ENCODE measurements around the gene PLCL2.

Gene PLCL2

DNA sequence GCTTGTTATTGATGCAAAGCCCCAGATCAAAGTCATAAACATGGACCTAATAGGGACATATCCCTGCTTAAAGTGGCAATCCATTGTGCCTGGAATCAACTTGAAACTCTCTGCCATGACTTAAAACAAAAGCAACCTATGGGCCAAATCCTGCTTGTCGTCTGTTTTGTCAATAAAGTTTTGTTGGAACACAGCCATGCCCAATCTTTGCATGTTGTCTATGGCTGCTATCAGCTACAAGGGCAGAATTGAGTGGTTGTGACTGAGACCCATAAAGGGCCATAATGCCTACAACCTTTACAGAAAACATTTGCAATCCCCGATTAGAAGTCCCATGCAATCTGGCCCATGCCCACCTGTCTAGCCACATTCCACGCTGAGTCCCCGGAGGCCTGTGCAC is 235.4 kb downstream of the PLCL2 start:
- Histone ChIP-seq H4K91ac (ENCODE audit: low read length) (no peak overlapping the region), H2BK15ac (ENCODE audit: low read depth, poor library complexity, severe bottlenecking) (no peak overlapping the region), H3K9me3 (ENCODE audit: control insufficient read depth, low read length) (peaks cover 11% of the 10 kb centered on the region), H2AK5ac (ENCODE audit: low read length, severe bottlenecking) (no peak overlapping the region), H3K4me3 (ENCODE audit: insufficient read depth in 1 of 2, low read depth in 1 of 2, low read length in 2 of 2) (no peak overlapping the region), H3K79me1 (replicated peaks; ENCODE audit: low read length, poor library complexity, severe bottlenecking) (no peaks in the 10 kb centered on the region), H3K23ac (ENCODE audit: low read length in 2 of 2) (no peak overlapping the region), H3K14ac (ENCODE audit: low read length in 2 of 2) (no peak overlapping the region), H3K4me1 (ENCODE audit: control insufficient read depth, insufficient read depth, low read depth, low read length) (no peaks in the 10 kb centered on the region), H2BK12ac (ENCODE audit: low read length in 2 of 2) (no peak overlapping the region), H3K4ac (ENCODE audit: low read depth in 1 of 2, low read length in 2 of 2) (no peak overlapping the region), H3K36me3 (ENCODE audit: control insufficient read depth in 1 of 2, insufficient read depth in 2 of 2, low read depth in 1 of 2, low read length in 2 of 2) (no peaks in the 10 kb centered on the region), H3K27ac (ENCODE audit: low read length, poor library complexity, severe bottlenecking) (no peak overlapping the region), H3K18ac (ENCODE audit: low read depth in 1 of 2, low read length in 2 of 2) (no peak overlapping the region), H2BK5ac (ENCODE audit: low read depth, low read length, poor library complexity, severe bottlenecking) (no peak overlapping the region), H3K4me2 (ENCODE audit: low read length, poor library complexity, severe bottlenecking) (no peak overlapping the region), H3K9ac (ENCODE audit: low read length) (no peak overlapping the region), H2BK120ac (ENCODE audit: low read depth, low read length) (no peak overlapping the region), H4K8ac (ENCODE audit: low read length) (no peak overlapping the region), H3K27me3 (ENCODE audit: control insufficient read depth in 1 of 2, insufficient read depth in 1 of 2, low read length in 2 of 2) (no peaks in the 10 kb centered on the region), H2AFZ (ENCODE audit: low read depth, low read length) (no peak overlapping the region)
- WGBS: 95% methylated on average over 4 of the region's 4 CpGs
- no peak for DNase-seq

DNA sequence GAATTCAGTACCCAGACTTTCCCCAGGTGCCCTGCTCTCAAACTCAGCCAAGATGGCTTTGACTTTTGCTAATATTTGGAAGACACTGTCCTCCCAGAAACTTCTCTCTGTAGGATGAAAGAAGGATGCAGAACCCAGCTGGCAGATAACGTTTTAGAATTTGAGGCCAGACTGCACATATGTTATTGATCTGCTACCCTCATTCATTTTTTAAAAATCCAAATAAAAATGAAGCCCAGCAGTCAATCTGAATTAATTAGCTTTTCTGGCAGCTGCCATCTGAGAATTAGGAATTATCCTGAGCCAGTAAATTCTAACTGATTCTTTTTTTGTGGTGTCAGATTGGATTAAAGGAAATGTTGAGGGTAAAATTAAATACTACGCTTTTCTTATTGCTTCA is 236.6 kb downstream of the PLCL2 start:
- H2AK5ac ChIP-seq (ENCODE audit: low read length, severe bottlenecking): no peak overlapping the region
- no peaks in the 10 kb centered on the region for H3K79me1 ChIP-seq (replicated peaks; ENCODE audit: low read length, poor library complexity, severe bottlenecking)
- H3K27me3 ChIP-seq (ENCODE audit: control insufficient read depth in 1 of 2, insufficient read depth in 1 of 2, low read length in 2 of 2): no peaks in the 10 kb centered on the region
- H2BK120ac ChIP-seq (ENCODE audit: low read depth, low read length): no peak overlapping the region
- no peak overlapping the region for H3K14ac ChIP-seq (ENCODE audit: low read length in 2 of 2)
- no peak overlapping the region for H3K18ac ChIP-seq (ENCODE audit: low read depth in 1 of 2, low read length in 2 of 2)
- H3K4me2 ChIP-seq (ENCODE audit: low read length, poor library complexity, severe bottlenecking): no peak overlapping the region
- no peak overlapping the region for H4K8ac ChIP-seq (ENCODE audit: low read length)
- no peak overlapping the region for H3K23ac ChIP-seq (ENCODE audit: low read length in 2 of 2)
- no peak overlapping the region for H2AFZ ChIP-seq (ENCODE audit: low read depth, low read length)
- no peak for DNase-seq
- no CpG with 5 or more reads among the region's 2 CpGs for WGBS
- no peak overlapping the region for H3K27ac ChIP-seq (ENCODE audit: low read length, poor library complexity, severe bottlenecking)
- no peak overlapping the region for H2BK15ac ChIP-seq (ENCODE audit: low read depth, poor library complexity, severe bottlenecking)
- H3K4me3 ChIP-seq (ENCODE audit: insufficient read depth in 1 of 2, low read depth in 1 of 2, low read length in 2 of 2): no peak overlapping the region
- H2BK12ac ChIP-seq (ENCODE audit: low read length in 2 of 2): no peak overlapping the region
- H3K36me3 ChIP-seq (ENCODE audit: control insufficient read depth in 1 of 2, insufficient read depth in 2 of 2, low read depth in 1 of 2, low read length in 2 of 2): no peaks in the 10 kb centered on the region
- H4K91ac ChIP-seq (ENCODE audit: low read length): no peak overlapping the region
- H3K4me1 ChIP-seq (ENCODE audit: control insufficient read depth, insufficient read depth, low read depth, low read length): no peaks in the 10 kb centered on the region
- peaks cover 11% of the 10 kb centered on the region for H3K9me3 ChIP-seq (ENCODE audit: control insufficient read depth, low read length)
- no peak overlapping the region for H3K4ac ChIP-seq (ENCODE audit: low read depth in 1 of 2, low read length in 2 of 2)
- no peak overlapping the region for H2BK5ac ChIP-seq (ENCODE audit: low read depth, low read length, poor library complexity, severe bottlenecking)
- H3K9ac ChIP-seq (ENCODE audit: low read length): no peak overlapping the region

DNA sequence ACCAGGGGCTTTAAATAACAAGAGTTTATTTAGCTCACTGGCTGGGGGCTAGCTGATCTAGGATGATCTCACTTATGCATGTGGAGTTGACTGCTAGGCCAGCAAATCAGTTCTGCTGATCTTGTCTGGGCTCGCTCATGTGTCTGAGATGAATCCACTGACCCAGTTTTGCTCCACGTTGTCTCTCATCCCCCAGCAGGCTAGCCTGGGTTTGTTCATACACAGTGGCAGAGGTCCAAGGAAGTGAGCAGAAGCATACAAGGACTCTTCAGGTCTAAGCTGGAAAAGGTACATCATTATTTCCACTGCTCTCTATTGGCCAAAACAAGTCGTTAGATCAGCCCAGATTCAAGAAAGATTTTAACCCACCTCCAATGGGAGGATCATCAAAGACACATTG is 238.0 kb downstream of the PLCL2 start:
- Histone ChIP-seq H3K4me1 (ENCODE audit: control insufficient read depth, insufficient read depth, low read depth, low read length) (no peaks in the 10 kb centered on the region), H4K91ac (ENCODE audit: low read length) (no peak overlapping the region), H3K79me1 (replicated peaks; ENCODE audit: low read length, poor library complexity, severe bottlenecking) (no peaks in the 10 kb centered on the region), H2BK120ac (ENCODE audit: low read depth, low read length) (no peak overlapping the region), H2BK15ac (ENCODE audit: low read depth, poor library complexity, severe bottlenecking) (no peak overlapping the region), H2BK12ac (ENCODE audit: low read length in 2 of 2) (no peak overlapping the region), H3K36me3 (ENCODE audit: control insufficient read depth in 1 of 2, insufficient read depth in 2 of 2, low read depth in 1 of 2, low read length in 2 of 2) (no peaks in the 10 kb centered on the region), H3K14ac (ENCODE audit: low read length in 2 of 2) (no peak overlapping the region), H3K23ac (ENCODE audit: low read length in 2 of 2) (no peak overlapping the region), H3K9ac (ENCODE audit: low read length) (no peak overlapping the region), H3K18ac (ENCODE audit: low read depth in 1 of 2, low read length in 2 of 2) (no peak overlapping the region), H4K8ac (ENCODE audit: low read length) (no peak overlapping the region), H2AK5ac (ENCODE audit: low read length, severe bottlenecking) (no peak overlapping the region), H3K4ac (ENCODE audit: low read depth in 1 of 2, low read length in 2 of 2) (no peak overlapping the region), H3K27me3 (ENCODE audit: control insufficient read depth in 1 of 2, insufficient read depth in 1 of 2, low read length in 2 of 2) (no peaks in the 10 kb centered on the region), H3K4me3 (ENCODE audit: insufficient read depth in 1 of 2, low read depth in 1 of 2, low read length in 2 of 2) (no peak overlapping the region), H3K4me2 (ENCODE audit: low read length, poor library complexity, severe bottlenecking) (no peak overlapping the region), H3K9me3 (ENCODE audit: control insufficient read depth, low read length) (peaks cover 11% of the 10 kb centered on the region), H2AFZ (ENCODE audit: low read depth, low read length) (no peak overlapping the region), H2BK5ac (ENCODE audit: low read depth, low read length, poor library complexity, severe bottlenecking) (no peak overlapping the region), H3K27ac (ENCODE audit: low read length, poor library complexity, severe bottlenecking) (no peak overlapping the region)
- 97% methylated on average over 2 of the region's 3 CpGs for WGBS
- no peak for DNase-seq

DNA sequence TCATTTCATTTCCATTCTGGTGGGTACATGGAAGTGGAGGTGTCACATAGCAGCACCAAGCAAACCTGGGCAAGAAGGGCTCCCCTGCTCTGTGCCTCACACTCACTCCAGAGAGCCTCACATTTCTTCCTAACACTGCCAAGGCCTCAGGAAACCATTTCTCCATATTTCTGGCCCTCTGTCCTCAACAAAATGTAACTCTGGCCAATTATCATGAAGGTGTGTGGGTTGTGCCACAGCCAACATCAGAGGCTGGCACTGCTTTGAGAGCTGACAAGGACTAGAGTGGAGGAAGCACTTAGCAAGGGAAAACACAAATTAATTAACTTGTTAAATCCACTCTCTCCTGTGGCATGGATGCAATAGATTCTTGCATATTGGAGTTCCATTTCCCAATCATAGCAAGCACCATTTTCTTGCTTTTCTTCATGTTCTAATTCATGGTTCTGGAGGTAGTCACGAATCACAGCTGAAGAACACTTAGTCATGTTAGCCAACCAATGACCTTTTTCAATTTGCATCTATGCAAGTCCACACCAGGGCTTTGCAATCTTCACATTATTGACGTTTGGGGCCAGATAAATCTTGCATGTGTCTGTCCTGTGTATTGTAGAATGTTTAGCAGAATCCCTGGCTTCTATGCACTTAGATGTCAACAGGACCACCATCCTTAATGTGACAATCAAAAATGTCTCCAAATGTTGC is 241.1 kb downstream of the PLCL2 start:
- 36% methylated on average over 1 of the region's 2 CpGs for WGBS
- Histone ChIP-seq H3K4me2 (ENCODE audit: low read length, poor library complexity, severe bottlenecking) (no peak overlapping the region), H3K14ac (ENCODE audit: low read length in 2 of 2) (no peak overlapping the region)

More for the DNA sequence above, 241.1 kb downstream of the PLCL2 start:
- H3K36me3 ChIP-seq (ENCODE audit: control insufficient read depth in 1 of 2, insufficient read depth in 2 of 2, low read depth in 1 of 2, low read length in 2 of 2): no peaks in the 10 kb centered on the region
- no peak overlapping the region for H4K91ac ChIP-seq (ENCODE audit: low read length)
- H2AFZ ChIP-seq (ENCODE audit: low read depth, low read length): no peak overlapping the region
- no peak overlapping the region for H3K4me3 ChIP-seq (ENCODE audit: insufficient read depth in 1 of 2, low read depth in 1 of 2, low read length in 2 of 2)
- no peak overlapping the region for H3K18ac ChIP-seq (ENCODE audit: low read depth in 1 of 2, low read length in 2 of 2)
- H3K27ac ChIP-seq (ENCODE audit: low read length, poor library complexity, severe bottlenecking): no peak overlapping the region
- H3K9ac ChIP-seq (ENCODE audit: low read length): no peak overlapping the region
- no peaks in the 10 kb centered on the region for H3K79me1 ChIP-seq (replicated peaks; ENCODE audit: low read length, poor library complexity, severe bottlenecking)
- DNase-seq: no peak
- no peak overlapping the region for H3K23ac ChIP-seq (ENCODE audit: low read length in 2 of 2)
- H2BK5ac ChIP-seq (ENCODE audit: low read depth, low read length, poor library complexity, severe bottlenecking): no peak overlapping the region
- H3K27me3 ChIP-seq (ENCODE audit: control insufficient read depth in 1 of 2, insufficient read depth in 1 of 2, low read length in 2 of 2): no peaks in the 10 kb centered on the region
- no peaks in the 10 kb centered on the region for H3K4me1 ChIP-seq (ENCODE audit: control insufficient read depth, insufficient read depth, low read depth, low read length)
- H3K4ac ChIP-seq (ENCODE audit: low read depth in 1 of 2, low read length in 2 of 2): no peak overlapping the region
- H2AK5ac ChIP-seq (ENCODE audit: low read length, severe bottlenecking): no peak overlapping the region
- H2BK12ac ChIP-seq (ENCODE audit: low read length in 2 of 2): no peak overlapping the region
- no peak overlapping the region for H4K8ac ChIP-seq (ENCODE audit: low read length)
- no peak overlapping the region for H2BK15ac ChIP-seq (ENCODE audit: low read depth, poor library complexity, severe bottlenecking)
- H2BK120ac ChIP-seq (ENCODE audit: low read depth, low read length): no peak overlapping the region
- H3K9me3 ChIP-seq (ENCODE audit: control insufficient read depth, low read length): peaks cover 11% of the 10 kb centered on the region

Data from mesenchymal stem cell (in vitro differentiated cells and primary cell).